GM12873 (cell line): ENCODE data around the gene MAPKBP1.

ENCODE experiments used
- TF ChIP-seq, protein P1 (sequence below): IDR thresholded peaks from 2 replicates; pipeline ENCODE4 v1.5.1; 2012; ENCODE audit warnings: low read depth, mild to moderate bottlenecking, moderate library complexity, low read length, control low read depth; ENCODE audit not compliant: insufficient read depth; ENCODE audit errors: missing control alignments

MAPKBP1 gene

GRCh38 chr15:41854443-41854842, 80.2 kb downstream of the MAPKBP1 start:
- TF ChIP-seq, protein P1, sequence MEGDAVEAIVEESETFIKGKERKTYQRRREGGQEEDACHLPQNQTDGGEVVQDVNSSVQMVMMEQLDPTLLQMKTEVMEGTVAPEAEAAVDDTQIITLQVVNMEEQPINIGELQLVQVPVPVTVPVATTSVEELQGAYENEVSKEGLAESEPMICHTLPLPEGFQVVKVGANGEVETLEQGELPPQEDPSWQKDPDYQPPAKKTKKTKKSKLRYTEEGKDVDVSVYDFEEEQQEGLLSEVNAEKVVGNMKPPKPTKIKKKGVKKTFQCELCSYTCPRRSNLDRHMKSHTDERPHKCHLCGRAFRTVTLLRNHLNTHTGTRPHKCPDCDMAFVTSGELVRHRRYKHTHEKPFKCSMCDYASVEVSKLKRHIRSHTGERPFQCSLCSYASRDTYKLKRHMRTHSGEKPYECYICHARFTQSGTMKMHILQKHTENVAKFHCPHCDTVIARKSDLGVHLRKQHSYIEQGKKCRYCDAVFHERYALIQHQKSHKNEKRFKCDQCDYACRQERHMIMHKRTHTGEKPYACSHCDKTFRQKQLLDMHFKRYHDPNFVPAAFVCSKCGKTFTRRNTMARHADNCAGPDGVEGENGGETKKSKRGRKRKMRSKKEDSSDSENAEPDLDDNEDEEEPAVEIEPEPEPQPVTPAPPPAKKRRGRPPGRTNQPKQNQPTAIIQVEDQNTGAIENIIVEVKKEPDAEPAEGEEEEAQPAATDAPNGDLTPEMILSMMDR: no peak

DNA sequence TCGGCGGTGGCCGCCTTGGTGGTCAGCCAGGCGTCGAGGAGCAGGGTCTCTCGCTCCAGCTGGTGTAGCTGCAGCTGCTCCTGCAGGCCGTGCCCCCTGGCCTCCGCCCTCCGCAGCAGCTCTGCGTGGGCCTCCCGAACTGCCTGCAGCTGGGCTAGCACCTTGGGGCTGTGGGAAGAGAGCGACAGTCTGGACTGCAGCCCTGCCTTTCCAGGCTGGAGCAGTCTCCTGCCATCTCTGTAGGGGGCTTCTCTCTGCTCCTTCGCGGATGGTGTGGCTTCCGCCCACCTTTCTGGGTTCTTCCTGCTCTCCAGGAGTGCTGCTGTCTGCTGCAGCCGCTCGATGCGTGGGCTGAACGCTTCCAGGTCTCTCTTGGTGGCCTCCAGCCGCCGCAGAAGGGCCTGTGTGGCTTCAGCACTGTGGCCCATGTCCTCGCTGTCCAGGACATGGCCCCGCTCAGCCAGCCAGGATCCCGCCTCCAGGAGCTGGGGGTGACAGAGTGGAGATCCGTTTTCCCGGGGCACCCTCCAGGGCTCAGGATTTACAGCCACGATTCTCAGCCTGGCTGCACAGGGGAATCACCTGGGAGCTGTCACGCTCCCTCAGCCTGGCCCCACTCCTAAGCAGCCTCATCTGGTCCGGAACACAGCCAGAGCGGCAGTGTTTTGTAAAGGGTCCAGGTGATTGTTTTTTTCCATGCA, 81.1 kb downstream of the MAPKBP1 start:
- TF ChIP-seq, protein P1: no peak

GRCh38 chr15:41856262-41856661, 82.0 kb downstream of the MAPKBP1 start:
- TF ChIP-seq, protein P1: no peak

- TF ChIP-seq, protein P1: no peak
These were observed 82.4 kb downstream of the MAPKBP1 start for GRCh38 chr15:41856716-41857115.

DNA sequence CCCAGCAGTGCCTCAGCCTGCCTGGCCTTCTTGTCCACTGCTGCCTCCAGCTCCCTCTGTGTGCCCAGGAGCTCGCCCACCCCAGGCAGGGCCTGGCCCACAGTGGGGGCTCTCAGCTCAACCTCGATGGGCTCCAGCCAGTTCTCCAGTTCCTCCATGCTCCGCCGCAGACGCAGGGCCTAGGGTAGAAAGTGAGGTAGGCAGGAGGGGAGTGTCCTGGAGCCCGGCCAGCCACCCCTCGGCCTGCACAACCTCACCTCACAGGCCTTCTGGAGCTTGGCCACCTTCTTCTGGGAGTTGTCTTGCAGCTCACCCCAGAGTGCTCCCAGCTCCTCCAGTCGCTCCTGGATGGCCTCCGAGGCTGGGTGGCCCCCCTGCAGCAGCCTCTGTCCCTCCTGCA, 83.0 kb downstream of the MAPKBP1 start:
- TF ChIP-seq, protein P1: no peak

DNA sequence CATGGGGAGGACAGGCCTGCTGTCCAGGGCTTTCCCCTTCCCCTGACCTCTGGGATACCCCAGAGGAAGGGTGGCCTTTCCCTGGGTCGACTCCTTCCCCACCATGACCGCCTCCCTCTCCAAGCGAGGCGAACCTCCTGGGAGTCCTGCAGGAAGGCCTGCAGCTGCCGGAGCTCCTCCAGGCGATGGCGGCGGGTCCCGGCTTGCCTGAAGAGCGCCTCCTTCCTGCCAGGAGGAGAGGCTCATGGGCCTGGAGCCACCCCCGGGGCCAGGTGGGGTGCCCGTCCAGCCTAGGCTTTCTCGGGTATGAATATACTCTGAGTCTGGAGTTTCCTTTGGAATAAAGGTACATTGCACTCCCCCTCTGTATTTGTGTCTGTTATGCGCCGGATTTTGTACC, 84.5 kb downstream of the MAPKBP1 start:
- TF ChIP-seq, protein P1: no peak

DNA sequence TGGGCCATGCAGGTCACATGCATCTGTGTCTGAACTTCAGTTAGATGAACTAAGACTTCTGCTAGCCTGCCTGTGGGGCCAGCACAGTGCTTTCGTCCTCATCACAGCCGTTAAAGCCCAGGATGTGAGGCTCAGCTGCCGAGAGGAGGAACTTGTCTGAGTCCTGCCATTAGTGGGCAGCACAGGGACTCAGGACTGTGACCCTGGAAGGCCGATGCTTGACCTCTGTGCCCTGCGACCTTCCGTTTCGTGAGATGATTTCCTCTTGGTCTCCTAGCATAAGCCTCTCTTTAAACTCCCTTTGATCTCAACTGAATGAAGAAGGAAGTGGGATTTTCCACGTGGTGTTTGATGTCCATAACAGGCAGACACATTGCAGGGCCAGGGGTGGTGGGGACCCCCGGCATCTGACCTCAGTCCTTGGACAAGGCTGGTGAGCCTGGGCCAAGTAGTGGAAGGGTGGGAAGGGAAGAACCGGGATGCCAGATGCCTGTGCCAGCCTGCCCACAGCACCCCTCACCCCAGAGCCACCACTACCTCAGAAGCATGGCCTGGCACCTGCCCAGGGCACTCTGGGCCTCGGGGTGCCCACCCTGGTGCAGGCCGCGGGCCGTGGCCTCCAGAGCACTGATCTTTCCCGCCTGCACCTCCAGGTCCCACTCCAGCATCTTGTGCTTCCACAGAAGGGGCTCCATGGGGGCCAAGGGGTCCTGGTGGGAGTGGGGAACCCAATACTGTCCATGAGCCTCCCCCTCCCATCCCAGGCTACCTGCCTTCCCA, 86.0 kb downstream of the MAPKBP1 start:
- TF ChIP-seq, protein P1: peak; percentile 18
